HG03060 (cell line): ENCODE measurements around the gene ID2.

Experiments used
- ATAC-seq: cut with Tn5 transposase; IDR thresholded peaks from one replicate; pipeline ENCODE4 v1.9.1; 2021; ENCODE audit warnings: low read depth, moderate number of reproducible peaks; ENCODE audit not compliant: unreplicated experiment

Gene ID2

DNA sequence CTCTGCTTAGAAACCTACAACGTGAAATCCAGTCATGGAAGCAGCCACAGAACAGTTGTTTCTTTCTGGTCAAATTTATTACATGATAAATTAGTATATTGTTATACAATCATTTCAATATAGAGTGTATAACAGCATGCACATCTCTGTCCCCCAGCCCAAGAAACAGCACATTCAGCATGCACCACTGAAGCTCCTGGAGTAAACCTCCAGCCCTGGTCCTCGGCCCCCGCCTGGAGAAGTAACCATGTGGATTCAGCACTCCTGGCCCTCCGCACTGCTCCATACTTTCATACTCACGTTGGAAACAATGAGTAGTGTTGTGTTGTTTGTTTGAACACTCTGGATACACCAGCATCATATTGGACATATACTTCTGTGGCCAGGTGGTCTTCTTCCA is 15.3 kb upstream of the ID2 start:
- ATAC-seq, result no peak

GRCh38 chr2:8667896-8668512 is 13.9 kb upstream of the ID2 start:
- no peak for ATAC-seq

DNA sequence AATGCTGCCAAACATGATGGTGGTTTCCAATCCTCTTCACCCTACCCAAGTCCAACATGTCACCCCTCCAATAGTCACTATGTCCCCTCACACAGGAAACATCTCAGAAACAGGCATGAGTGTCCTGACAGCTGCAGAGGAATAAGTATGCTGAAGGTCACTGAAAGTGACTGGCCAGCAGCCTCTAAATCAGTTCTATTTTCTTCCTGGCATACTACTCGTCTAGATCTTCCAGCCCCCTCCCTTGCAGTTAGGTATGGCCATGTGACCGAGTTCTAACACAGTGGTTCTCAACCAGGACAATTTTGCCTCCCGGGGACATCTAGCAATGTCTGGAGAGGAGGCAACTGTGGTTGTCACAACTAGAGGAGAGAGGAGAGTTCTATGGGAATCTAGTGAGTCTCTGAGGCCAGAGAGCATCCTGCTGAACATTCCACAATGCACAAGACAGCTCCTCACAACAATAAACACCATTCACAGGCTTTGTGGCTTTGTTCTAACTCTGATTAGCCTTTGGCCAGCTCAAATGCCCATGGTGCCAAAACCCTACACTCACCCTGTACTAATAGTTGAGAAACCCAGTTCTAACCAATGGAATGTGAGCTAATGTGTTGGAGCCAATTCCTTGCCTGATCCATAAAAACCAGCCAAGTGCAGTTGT is 12.6 kb upstream of the ID2 start:
- no peak for ATAC-seq

DNA sequence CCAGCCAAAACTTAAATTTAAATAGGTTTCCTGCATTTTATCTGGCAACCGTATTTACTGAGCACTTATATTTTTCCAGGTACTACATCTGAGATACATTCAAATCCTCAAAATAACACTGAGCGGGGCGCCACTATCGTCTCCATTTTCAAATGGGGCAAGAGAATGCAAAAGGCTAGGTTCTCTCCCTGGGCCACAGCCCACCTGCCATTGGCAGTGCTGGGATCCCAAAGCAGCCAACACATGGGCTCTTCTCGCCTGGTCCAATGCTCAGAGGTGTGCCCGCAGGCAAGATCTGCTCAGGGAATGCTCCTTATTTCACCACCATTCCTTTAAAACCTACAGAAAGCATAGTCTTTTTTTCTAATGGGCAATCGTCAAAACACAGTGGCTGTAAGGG is 11.3 kb upstream of the ID2 start:
- ATAC-seq, result no peak

- ATAC-seq, result no peak
Observed at GRCh38 chr2:8671176-8671575, 10.7 kb upstream of the ID2 start.

GRCh38 chr2:8671802-8672201 is 10.1 kb upstream of the ID2 start:
- no peak for ATAC-seq

DNA sequence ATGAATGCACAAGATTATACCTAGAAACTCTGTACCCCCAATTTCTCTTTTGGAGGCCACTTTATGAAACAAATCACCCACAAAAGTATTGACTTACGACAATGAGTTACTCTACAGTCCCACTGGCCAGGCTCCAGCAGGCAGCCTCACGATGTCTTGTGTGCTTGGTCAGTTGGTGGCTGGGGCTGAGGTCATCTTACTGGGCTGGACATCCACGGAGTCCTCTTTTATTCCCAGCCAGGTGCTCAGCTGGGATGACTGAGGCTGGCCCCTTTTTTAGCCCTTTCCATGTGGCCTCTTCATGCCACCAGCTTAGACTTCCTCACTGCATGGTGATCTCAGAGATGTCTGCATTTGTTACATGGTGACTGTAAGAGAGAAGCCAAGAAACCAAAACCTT is 8.9 kb upstream of the ID2 start:
- ATAC-seq, result no peak

- no peak for ATAC-seq
Observed at GRCh38 chr2:8673381-8673780, 8.5 kb upstream of the ID2 start.

DNA sequence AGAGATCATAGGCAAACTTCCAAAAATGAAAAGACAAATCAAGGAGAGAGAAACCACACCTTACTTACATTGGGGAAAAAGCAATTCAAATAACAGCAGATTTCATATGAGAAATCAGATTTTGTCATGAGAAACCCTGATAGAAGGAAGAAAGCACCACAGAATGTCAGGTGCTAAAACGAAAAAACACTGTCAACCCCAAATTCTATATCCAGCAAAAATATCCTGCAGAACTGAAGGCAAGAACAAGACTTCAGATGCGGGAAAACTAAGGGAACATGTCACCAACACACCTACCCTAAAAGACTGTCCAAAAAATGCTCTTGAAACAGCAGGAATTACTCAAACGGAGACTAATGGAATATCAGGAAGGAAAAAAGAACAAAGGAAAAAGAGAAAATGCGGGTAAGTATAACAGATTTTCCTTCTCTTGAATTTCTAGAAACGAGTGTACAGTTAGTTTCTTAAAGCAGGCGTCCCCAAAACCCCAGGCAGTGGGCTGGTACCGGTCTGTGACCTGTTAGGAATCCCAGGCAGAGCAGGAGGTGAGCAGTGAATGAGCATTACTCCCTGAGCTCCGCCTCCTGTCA is 7.3 kb upstream of the ID2 start:
- ATAC-seq, result no peak

DNA sequence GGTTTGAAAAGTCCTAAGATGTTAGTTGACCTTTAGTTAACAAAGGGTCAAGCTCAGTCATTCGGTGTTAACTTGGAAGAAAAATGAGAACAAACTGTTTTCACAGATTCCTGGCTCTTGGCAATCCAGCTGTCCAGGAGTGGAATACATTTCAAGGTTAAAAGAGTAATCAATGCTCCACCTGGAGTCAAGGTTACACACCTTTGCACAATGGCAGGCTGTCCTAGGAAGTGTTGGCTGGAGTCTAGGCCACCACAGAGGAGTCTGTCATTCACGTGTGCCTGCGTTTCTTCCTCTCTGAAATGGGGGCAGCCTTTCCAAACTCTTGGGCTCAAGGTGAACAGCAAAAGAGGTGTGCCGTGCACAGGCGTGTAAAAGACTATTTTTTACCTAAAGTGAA is 6.3 kb upstream of the ID2 start:
- no peak for ATAC-seq

DNA sequence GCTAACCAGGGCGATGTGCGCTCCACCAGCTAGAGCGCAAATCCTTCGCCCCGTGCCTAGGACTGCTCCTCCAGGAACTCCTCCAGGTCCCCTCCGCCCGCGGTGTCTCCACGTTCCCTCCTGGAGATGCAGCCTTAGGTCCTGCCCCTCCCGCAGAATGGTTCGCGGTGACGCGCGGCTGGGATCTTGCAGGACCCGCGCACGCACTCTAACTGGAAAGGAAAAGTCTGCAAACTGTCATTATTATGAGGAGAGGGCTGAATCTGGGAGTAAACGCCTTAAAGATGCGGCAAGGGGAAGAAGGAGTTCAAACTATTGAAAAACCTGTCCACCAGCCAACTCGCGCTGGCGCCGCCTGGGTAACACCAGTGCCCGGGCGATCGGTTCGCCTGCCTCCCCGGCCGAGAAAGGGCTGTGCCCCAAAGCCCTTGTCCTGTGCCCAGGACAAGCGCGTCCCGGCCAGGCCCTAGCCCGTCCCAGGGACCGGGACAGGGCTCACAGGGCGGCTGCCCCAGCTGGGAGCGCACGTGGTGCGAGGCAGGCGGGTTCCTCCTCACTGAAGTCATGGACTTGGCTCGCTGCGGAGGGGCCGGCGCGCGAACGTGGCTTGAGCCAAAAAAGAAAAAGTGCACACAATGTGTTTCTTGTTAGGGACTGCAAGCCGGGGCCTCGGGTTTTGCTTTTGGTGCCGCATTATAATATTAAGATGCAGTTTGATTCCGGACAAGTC is 5.5 kb upstream of the ID2 start:
- no peak for ATAC-seq

- no peak for ATAC-seq
Observed at GRCh38 chr2:8676921-8677645, 4.8 kb upstream of the ID2 start.

GRCh38 chr2:8677646-8678592 is 3.9 kb upstream of the ID2 start:
- no peak for ATAC-seq

DNA sequence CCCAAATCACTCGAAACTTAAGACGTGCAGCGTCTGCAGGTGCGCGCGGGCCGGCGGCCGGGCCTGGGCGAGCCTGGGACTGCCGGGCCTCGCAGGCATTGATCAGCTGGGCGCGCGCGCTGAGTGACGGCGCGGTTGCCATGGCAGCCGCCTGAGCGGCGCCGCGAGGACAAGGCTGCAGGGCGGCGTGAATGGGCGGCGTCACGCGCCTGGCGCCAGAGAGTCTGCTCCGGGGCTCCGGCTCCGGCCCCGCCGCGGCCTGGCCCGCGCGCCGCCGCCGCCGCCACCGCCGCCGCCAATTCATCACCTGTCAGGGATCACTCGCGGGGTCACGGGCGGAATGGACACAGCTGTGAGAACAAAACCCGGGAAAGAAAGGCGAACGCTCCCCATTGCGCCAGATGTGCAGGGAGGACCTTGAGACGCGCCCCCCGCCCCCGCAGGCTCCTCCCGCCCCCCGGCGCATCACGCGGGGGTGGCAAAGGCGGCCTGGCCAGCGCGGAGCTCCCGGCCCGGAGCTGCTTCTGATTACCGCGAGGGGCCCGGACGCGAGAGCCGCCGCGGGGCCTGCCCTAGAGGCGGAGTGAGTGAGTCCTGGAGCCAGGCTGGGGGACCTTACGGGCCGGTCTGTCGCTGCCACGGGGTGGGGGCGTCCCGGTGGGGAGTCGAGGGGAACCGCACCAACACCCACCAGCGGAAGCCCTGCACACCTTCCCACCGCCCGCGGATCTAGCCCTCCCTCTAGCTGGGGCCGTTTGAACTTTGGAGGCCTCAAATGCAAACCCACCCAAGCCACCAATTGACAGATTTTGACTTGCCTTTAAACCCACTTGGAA is 2.9 kb upstream of the ID2 start:
- peak; percentile 34 for ATAC-seq

- no peak for ATAC-seq
Observed at GRCh38 chr2:8679567-8679826, 2.4 kb upstream of the ID2 start.

- no peak for ATAC-seq
Observed at GRCh38 chr2:8679827-8680731, 1.8 kb upstream of the ID2 start.

GRCh38 chr2:8680822-8681760 is 765 bp upstream of the ID2 start:
- no peak for ATAC-seq
